ENCODE results near the gene DRAP1. TPM values are rescaled to one million over a fixed set of nuclear protein-coding genes. Genes with fewer than 3 reads are reported as not detected.

Gene DRAP1
- total and polyA plus RNA-seq, 9 of the 15 experiments (the other 6 are each of a cell fraction or from before 2014, with no cell fraction given) = 9.6 to 200 (median 92.9) TPM

DNA sequence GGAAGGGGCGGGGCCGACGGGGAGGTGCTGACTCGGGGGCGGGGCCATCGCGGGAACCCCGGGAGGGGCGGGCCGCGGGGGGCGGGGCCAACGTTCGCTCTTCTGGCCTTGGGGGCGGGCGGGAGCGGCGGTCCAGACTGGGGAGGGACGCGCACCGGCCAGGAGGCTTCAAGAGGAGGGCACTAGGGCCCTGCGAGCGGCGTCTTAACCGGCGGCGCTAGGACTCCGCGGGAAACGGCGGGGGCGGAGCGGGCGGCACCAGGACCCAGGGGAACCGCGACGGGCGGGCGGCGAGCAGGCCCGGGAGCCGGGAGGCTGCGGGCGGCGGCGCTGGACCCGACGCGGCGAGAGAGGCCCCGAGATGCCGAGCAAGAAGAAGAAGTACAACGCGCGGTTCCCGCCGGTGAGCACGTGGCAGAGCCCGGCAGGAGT, at the start of gene DRAP1 (continued):
- TF ChIP-seq ARNT (IDR thresholded peaks at IDR 0.05) (no peak), ZNF224 (CRISPR knock-in tag; IDR thresholded peaks at IDR 0.05) (no peak), GATA2 (CRISPR knock-in tag; IDR thresholded peaks at IDR 0.05) (no peak), CEBPB (tag; IDR thresholded peaks at IDR 0.05) (no peak), SMAD4 (CRISPR knock-in tag; conservative IDR thresholded peaks at IDR 0.05) (peak; percentile 99), ZNF133 (CRISPR knock-in tag; IDR thresholded peaks at IDR 0.05) (no peak), HDAC1 (IDR thresholded peaks at IDR 0.05) (peak; percentile 23 to 50; a peak in 2 of 4 replicates), DDX20 (tag; IDR thresholded peaks at IDR 0.05; ENCODE audit: low read depth) (no peak), FOSL1 (tag; conservative IDR thresholded peaks at IDR 0.05) (no peak), ZBED1 (IDR thresholded peaks at IDR 0.05) (peak; percentile 68; the same call in 1 of the 2 replicates), CC2D1A (IDR thresholded peaks at IDR 0.05) (peak; percentile 43; the same call in 1 of the 2 replicates), NR2C2 (CRISPR knock-in tag; IDR thresholded peaks at IDR 0.05) (peak; percentile 67), NR2C2 (tag; IDR thresholded peaks at IDR 0.05) (peak; percentile 76), JUNB (CRISPR knock-in tag; conservative IDR thresholded peaks at IDR 0.05) (no peak), ZFP36 (IDR thresholded peaks at IDR 0.05; ENCODE audit: low read depth, low read length, partially characterized antibody) (peak; percentile 75), NFE2 (IDR thresholded peaks at IDR 0.05; ENCODE audit: low read depth) (peak; percentile 40; the same call in 1 of the 2 replicates), ZNF41 (CRISPR knock-in tag; conservative IDR thresholded peaks at IDR 0.05) (no peak)
- TF ChIP-seq, protein P1, sequence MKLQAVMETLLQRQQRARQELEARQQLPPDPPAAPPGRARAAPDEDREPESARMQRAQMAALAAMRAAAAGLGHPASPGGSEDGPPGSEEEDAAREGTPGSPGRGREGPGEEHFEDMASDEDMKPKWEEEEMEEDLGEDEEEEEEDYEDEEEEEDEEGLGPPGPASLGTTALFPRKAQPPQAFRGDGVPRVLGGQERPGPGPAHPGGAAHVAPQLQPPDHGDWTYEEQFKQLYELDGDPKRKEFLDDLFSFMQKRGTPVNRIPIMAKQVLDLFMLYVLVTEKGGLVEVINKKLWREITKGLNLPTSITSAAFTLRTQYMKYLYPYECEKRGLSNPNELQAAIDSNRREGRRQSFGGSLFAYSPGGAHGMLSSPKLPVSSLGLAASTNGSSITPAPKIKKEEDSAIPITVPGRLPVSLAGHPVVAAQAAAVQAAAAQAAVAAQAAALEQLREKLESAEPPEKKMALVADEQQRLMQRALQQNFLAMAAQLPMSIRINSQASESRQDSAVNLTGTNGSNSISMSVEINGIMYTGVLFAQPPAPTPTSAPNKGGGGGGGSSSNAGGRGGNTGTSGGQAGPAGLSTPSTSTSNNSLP (IDR thresholded peaks at IDR 0.05; ENCODE audit: borderline replicate concordance, low read depth, low read length) = peak; percentile 46; the same call in 1 of the 2 replicates
- TF ChIP-seq, protein P2, sequence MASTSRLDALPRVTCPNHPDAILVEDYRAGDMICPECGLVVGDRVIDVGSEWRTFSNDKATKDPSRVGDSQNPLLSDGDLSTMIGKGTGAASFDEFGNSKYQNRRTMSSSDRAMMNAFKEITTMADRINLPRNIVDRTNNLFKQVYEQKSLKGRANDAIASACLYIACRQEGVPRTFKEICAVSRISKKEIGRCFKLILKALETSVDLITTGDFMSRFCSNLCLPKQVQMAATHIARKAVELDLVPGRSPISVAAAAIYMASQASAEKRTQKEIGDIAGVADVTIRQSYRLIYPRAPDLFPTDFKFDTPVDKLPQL (IDR thresholded peaks at IDR 0.05; ENCODE audit: extremely low read depth, insufficient read length) = no peak
- TF ChIP-seq, protein P3, sequence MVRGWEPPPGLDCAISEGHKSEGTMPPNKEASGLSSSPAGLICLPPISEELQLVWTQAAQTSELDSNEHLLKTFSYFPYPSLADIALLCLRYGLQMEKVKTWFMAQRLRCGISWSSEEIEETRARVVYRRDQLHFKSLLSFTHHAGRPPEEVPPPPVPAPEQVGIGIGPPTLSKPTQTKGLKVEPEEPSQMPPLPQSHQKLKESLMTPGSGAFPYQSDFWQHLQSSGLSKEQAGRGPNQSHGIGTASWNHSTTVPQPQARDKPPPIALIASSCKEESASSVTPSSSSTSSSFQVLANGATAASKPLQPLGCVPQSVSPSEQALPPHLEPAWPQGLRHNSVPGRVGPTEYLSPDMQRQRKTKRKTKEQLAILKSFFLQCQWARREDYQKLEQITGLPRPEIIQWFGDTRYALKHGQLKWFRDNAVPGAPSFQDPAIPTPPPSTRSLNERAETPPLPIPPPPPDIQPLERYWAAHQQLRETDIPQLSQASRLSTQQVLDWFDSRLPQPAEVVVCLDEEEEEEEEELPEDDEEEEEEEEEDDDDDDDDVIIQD (CRISPR knock-in tag; IDR thresholded peaks at IDR 0.05) = no peak
- TF ChIP-seq, protein P4, sequence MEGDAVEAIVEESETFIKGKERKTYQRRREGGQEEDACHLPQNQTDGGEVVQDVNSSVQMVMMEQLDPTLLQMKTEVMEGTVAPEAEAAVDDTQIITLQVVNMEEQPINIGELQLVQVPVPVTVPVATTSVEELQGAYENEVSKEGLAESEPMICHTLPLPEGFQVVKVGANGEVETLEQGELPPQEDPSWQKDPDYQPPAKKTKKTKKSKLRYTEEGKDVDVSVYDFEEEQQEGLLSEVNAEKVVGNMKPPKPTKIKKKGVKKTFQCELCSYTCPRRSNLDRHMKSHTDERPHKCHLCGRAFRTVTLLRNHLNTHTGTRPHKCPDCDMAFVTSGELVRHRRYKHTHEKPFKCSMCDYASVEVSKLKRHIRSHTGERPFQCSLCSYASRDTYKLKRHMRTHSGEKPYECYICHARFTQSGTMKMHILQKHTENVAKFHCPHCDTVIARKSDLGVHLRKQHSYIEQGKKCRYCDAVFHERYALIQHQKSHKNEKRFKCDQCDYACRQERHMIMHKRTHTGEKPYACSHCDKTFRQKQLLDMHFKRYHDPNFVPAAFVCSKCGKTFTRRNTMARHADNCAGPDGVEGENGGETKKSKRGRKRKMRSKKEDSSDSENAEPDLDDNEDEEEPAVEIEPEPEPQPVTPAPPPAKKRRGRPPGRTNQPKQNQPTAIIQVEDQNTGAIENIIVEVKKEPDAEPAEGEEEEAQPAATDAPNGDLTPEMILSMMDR (IDR thresholded peaks at IDR 0.05 in 2 of 3, conservative IDR thresholded peaks at IDR 0.05 in 1 of 3; ENCODE audit: insufficient read depth in 2 of 3, low read depth in 1 of 3, low read length in 3 of 3) = no peak
- TF ChIP-seq, protein P5, sequence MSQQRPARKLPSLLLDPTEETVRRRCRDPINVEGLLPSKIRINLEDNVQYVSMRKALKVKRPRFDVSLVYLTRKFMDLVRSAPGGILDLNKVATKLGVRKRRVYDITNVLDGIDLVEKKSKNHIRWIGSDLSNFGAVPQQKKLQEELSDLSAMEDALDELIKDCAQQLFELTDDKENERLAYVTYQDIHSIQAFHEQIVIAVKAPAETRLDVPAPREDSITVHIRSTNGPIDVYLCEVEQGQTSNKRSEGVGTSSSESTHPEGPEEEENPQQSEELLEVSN (IDR thresholded peaks at IDR 0.05; ENCODE audit: borderline replicate concordance in 1 of 2, extremely low read depth in 1 of 2, insufficient read depth in 1 of 2, insufficient read length in 1 of 2, low read depth in 1 of 2, low read length in 1 of 2, poor library complexity in 1 of 2, severe bottlenecking in 1 of 2) = peak; percentile 89 to 96
